Mucosa of rectum (tissue), 2 donors: Measurements from ENCODE around the gene FBLN2.

Source experiments
- H3K27ac ChIP-seq, 2 donors: one replicate each; pipeline ENCODE4 v1.7.0; 2013; ENCODE audit warnings: inconsistent platforms in 2 of 2, low read depth in 2 of 2, low read length in 2 of 2
- H3K27me3 ChIP-seq, 2 donors: one replicate each; pipeline ENCODE4 v1.7.0; 2013; ENCODE audit warnings: low read length in 2 of 2; ENCODE audit not compliant: control insufficient read depth in 2 of 2, insufficient read depth in 2 of 2
- H3K36me3 ChIP-seq, 2 donors: one replicate each; pipeline ENCODE4 v1.7.0; 2013; ENCODE audit warnings: low read length in 2 of 2; ENCODE audit not compliant: control insufficient read depth in 2 of 2, insufficient read depth in 2 of 2
- H3K4me1 ChIP-seq, 2 donors: one replicate each; pipeline ENCODE4 v1.7.0; 2013; ENCODE audit warnings: low read length in 2 of 2, mild to moderate bottlenecking in 1 of 2; ENCODE audit not compliant: control insufficient read depth in 2 of 2, insufficient read depth in 2 of 2
- H3K4me3 ChIP-seq, 2 donors: one replicate each; pipeline ENCODE4 v1.7.0; 2013; ENCODE audit warnings: low read length in 2 of 2
- H3K9ac ChIP-seq, 2 donors: one replicate each; pipeline ENCODE4 v1.7.0; 2013; ENCODE audit warnings: low read length in 2 of 2, low read depth in 1 of 2, mild to moderate bottlenecking in 1 of 2
- H3K9me3 ChIP-seq, 2 donors: one replicate each; pipeline ENCODE4 v1.7.0; 2013; ENCODE audit warnings: low read length in 2 of 2; ENCODE audit not compliant: control insufficient read depth in 2 of 2
- donor health status: healthy.
- donor health status: Normal muscosa, but diverticular disease.

Gene FBLN2

GRCh38 chr3:13613343-13614190, 64.6 kb downstream of the FBLN2 start:
- H3K9ac ChIP-seq, result no peak overlapping the region
- H3K36me3 ChIP-seq, result peaks cover 0 to 3% of the 10 kb centered on the region in 2 donors
- H3K4me1 ChIP-seq, result no peaks in the 10 kb centered on the region
- peaks cover 0 to 3% of the 10 kb centered on the region in 2 donors for H3K27me3 ChIP-seq
- H3K27ac ChIP-seq, result no peak overlapping the region
- no peaks in the 10 kb centered on the region for H3K9me3 ChIP-seq
- H3K4me3 ChIP-seq, result no peak overlapping the region

- H3K27me3 ChIP-seq, result peaks cover 0 to 3% of the 10 kb centered on the region in 2 donors
- H3K4me3 ChIP-seq, result no peak overlapping the region
- peaks cover 0 to 3% of the 10 kb centered on the region in 2 donors for H3K36me3 ChIP-seq
- no peak overlapping the region for H3K27ac ChIP-seq
- no peaks in the 10 kb centered on the region for H3K9me3 ChIP-seq
- no peak overlapping the region for H3K9ac ChIP-seq
- no peaks in the 10 kb centered on the region for H3K4me1 ChIP-seq
These were observed 65.7 kb downstream of the FBLN2 start for GRCh38 chr3:13614607-13615006.

GRCh38 chr3:13615019-13615528, 66.1 kb downstream of the FBLN2 start:
- no peak overlapping the region for H3K27ac ChIP-seq

DNA sequence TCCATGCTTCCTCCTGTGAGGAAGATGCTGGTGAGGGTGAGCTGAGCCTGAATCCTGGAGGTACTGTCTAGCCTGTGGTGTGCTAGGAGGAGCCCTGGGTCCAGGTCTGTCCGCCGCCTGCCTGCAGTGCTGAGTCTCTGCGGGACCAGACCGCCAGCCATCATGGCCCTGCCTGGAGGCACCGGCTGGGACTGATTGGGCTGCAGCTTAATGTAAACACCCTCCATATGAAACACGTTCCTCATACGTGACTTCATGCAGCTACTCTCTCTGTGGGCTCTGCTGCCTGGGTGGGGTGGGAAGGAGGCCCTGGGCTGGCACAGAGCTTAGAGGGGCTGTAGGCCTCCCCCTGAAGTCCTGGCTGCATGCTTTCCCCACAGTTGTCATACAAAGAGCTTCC, 67.4 kb downstream of the FBLN2 start:
- no peak overlapping the region for H3K9ac ChIP-seq
- H3K4me1 ChIP-seq, result no peaks in the 10 kb centered on the region
- H3K27ac ChIP-seq, result no peak overlapping the region
- H3K36me3 ChIP-seq, result peaks cover 0 to 3% of the 10 kb centered on the region in 2 donors
- H3K9me3 ChIP-seq, result no peaks in the 10 kb centered on the region
- H3K4me3 ChIP-seq, result no peak overlapping the region
- H3K27me3 ChIP-seq, result no peaks in the 10 kb centered on the region

More at GRCh38 chr3:13615019-13615528, 66.1 kb downstream of the FBLN2 start:
- peaks cover 0 to 3% of the 10 kb centered on the region in 2 donors for H3K36me3 ChIP-seq
- H3K9ac ChIP-seq, result no peak overlapping the region
- no peaks in the 10 kb centered on the region for H3K9me3 ChIP-seq
- H3K4me3 ChIP-seq, result no peak overlapping the region
- peaks cover 0 to 2% of the 10 kb centered on the region in 2 donors for H3K27me3 ChIP-seq
- no peaks in the 10 kb centered on the region for H3K4me1 ChIP-seq

DNA sequence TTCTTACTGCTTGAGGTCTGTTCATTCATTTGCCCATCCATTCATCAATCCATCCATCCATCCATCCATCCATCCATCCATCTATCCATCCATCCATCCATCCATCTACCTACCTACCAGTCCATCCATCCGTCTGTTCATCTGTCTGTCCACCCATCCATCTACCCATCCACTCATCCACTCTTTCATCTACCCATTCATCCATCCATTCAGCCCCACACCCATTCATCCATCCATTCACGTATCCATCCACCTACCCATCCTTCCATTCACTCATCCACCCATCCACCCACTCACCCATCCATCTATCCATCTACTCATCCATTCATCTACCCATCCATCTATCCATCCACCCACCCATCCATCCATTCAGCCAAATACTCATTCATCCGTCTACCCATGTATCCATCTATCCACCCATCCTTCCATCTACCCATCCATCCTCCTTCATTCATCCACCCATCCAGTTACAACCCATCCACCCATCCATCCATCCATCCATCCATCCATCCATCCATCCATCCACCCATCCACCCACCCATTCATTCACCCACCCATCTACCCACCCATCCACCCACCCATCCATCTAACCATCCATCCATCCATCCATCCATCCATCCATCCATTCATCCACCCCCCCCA, 68.3 kb downstream of the FBLN2 start:
- H3K9me3 ChIP-seq, result no peaks in the 10 kb centered on the region

GRCh38 chr3:13617981-13618380, 69.1 kb downstream of the FBLN2 start:
- Histone ChIP-seq H3K9ac (no peak overlapping the region), H3K4me3 (no peak overlapping the region), H3K4me1 (no peaks in the 10 kb centered on the region), H3K36me3 (peaks cover 0 to 3% of the 10 kb centered on the region in 2 donors), H3K27me3 (no peaks in the 10 kb centered on the region), H3K9me3 (no peaks in the 10 kb centered on the region), H3K27ac (no peak overlapping the region)

More for the DNA sequence above, 68.3 kb downstream of the FBLN2 start:
- Histone ChIP-seq H3K4me3 (no peak overlapping the region), H3K27ac (no peak overlapping the region), H3K27me3 (no peaks in the 10 kb centered on the region), H3K4me1 (no peaks in the 10 kb centered on the region), H3K9ac (no peak overlapping the region), H3K36me3 (peaks cover 0 to 3% of the 10 kb centered on the region in 2 donors)

DNA sequence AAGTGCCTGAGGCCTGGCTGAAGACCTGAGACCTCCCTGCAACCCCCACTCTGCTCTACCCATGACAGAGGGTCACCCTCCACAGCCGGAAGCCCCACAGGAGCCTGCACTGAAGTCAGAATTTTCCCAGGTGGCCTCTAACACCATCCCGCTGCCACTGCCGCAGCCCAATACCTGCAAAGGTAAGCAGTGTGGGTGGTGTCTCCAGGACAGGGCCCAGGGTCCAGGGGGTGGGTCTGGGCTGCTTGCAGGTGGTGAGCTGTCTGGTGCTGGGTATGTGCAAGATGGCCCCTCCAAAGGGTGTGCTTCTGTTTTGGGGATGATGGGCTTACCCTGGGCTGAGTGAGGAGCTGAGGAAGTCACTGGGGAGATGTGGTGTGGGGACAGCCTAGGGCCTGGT, 69.9 kb downstream of the FBLN2 start:
- Histone ChIP-seq H3K9me3 (no peaks in the 10 kb centered on the region), H3K4me1 (no peaks in the 10 kb centered on the region), H3K9ac (no peak overlapping the region), H3K27me3 (no peaks in the 10 kb centered on the region), H3K4me3 (no peak overlapping the region), H3K36me3 (peaks cover 0 to 3% of the 10 kb centered on the region in 2 donors), H3K27ac (no peak overlapping the region)

DNA sequence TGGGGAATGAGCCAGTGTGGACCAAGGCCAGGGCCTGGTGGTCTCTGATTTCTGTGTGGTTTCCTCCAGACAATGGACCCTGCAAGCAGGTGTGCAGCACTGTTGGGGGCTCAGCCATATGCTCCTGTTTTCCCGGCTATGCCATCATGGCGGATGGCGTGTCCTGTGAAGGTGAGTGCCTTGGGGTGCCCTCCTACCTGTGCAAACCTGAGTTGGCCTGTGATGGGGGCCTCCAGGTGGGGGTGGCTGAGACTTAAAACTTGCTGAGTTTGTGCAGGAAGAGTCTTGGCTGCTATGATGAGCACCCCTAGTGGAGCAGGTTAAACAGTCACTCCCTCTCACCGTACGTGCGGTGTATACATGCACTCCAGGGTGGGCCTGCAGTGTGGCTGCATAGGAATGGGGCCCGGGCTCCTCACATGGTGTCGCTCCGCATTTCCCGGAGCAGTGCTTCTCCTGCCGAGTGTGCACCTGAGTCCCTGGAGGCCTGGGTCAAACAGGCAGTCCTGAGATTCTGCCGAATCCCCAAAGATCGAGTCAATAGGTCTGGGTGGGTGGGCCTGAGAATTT, 70.8 kb downstream of the FBLN2 start:
- H3K4me3 ChIP-seq, result no peak overlapping the region
- H3K9ac ChIP-seq, result no peak overlapping the region
- H3K36me3 ChIP-seq, result peaks cover 0 to 3% of the 10 kb centered on the region in 2 donors
- no peaks in the 10 kb centered on the region for H3K4me1 ChIP-seq
- H3K27ac ChIP-seq, result no peak overlapping the region
- no peaks in the 10 kb centered on the region for H3K9me3 ChIP-seq
- H3K27me3 ChIP-seq, result no peaks in the 10 kb centered on the region

DNA sequence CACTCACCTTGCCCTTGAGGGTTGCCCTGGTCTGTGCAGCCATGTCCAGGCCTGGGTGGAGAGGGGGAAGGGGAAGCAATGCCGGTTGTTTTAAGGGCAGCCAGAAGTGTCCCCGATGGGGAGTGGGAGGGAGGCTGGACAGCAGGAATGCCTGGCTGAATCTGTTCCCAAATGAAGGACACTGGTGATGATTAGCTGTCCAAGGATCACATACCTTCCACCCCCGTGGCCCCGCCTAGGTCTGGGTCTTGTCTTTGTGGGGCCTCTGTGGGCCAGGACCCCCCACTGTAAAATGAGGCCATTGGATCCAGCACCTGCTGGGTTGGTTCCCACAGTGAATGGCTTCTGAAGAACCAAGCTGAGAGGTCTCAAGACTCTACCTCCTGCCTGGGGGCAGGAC, 71.4 kb downstream of the FBLN2 start:
- no peak overlapping the region for H3K27ac ChIP-seq
- no peaks in the 10 kb centered on the region for H3K9me3 ChIP-seq
- peaks cover 0 to 3% of the 10 kb centered on the region in 2 donors for H3K36me3 ChIP-seq
- no peak overlapping the region for H3K9ac ChIP-seq
- H3K27me3 ChIP-seq, result no peaks in the 10 kb centered on the region
- no peaks in the 10 kb centered on the region for H3K4me1 ChIP-seq
- no peak overlapping the region for H3K4me3 ChIP-seq
